Posterior cingulate gyrus (tissue), 11 donors: ENCODE results near the gene BEST1.
"Not testable (repeated sequence)": the region's sequence is repeated elsewhere in the genome, so short reads cannot be mapped to it uniquely, and the experiment has no call there.

Experiments used
- DNase-seq, 10 donors: peaks; one replicate each; pipeline versions ENCODE4 v3.0.0 to v3.0.0-alpha.2; 2020 to 2021; ENCODE audit warnings: mixed read lengths in 3 of 10
- intact Hi-C: fragments of 100-400 bp; cut with DNase I; formaldehyde crosslinking; loops from one replicate; pipeline ENCODE4 v1.15.1; 2023

BEST1 gene

DNA sequence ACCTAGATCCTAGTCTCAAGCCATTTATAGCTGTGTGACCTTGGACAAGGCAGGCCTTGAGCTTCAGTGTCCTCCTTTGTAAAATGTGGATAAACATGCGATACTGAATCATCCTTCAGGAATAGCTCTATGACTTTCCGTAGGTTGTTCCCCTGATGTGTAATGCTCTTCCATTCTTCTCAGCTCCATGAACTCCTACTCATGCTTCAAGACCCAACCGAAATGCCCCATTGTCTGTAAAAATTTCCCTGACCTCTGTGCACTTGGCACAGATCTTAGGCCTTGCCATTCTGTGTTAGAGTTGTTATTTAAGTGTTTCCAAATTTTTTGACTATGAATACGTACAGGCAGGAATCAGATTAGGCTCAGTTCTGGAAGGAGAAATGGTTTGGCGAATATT, 3.3 kb upstream of the BEST1 start:
- no peak for DNase-seq
- intact Hi-C loops: loop anchor here (1.0 to 5.0 kb wide), 4 partner anchors 50 to 150 kb away; no protein-coding TSS in a partner anchor

DNA sequence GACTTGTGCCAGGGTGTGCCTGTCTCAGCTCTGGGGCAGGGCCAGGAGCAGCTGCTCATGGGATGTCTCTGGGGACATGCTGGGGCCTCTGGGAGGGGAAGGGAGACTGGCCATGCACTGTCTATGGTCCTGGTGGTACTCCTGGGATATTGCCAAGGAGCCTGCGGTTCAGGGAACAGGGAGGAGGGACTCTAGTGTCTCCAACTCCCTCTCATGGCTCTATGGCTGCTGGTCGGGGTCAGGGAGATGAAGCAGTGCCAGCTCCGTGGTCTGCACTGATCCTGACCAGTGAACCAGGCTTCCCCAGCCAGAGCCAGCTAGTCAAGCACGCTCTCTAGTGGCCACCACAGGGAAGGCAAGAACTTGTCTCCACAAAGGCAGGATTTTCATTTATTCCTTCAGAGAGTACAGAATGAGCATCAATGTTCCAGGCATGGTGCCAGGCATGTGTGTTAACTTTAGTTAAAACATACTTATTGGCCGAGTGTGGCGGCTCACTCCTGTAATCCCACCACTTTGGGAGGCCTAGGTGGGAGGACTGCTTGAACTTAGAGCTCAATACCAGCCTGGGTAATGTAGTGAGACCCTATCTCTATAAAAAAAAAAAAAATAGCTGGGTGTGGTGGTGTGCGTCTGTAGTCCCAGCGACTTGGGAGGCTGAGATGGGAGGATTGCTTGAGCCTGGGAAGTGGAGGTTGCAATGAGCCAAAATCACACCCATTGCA, 2.5 kb upstream of the BEST1 start:
- intact Hi-C loops: loop anchor here (1.0 to 5.0 kb wide), 5 partner anchors 19 to 151 kb away; partner anchors contain the start of gene FTH1
- DNase-seq: peak; percentile 74 to 98 (median 90)

DNA sequence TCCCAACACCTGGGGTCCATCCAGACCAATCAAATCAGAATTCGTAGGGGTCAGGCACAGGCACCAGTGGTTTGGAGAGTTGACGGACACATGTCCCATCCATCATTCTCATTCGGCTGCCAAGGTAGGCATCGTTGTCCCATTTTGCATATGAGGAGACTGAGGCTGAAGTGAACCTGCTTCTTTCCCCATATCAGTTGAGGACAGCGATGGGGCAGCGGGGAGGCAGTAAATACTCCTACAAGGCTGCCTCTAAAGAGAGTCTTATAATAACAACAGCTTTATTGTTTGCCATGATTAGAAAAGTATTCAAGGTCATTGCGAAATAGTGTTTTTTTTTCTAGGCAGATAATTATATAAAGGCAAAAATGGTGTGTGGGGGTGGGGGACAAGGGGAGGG, 1.6 kb upstream of the BEST1 start:
- intact Hi-C loops: loop anchor here (2.0 to 5.0 kb wide), 2 partner anchors 18 to 134 kb away; partner anchors contain the start of gene FTH1
- DNase-seq: no peak

DNA sequence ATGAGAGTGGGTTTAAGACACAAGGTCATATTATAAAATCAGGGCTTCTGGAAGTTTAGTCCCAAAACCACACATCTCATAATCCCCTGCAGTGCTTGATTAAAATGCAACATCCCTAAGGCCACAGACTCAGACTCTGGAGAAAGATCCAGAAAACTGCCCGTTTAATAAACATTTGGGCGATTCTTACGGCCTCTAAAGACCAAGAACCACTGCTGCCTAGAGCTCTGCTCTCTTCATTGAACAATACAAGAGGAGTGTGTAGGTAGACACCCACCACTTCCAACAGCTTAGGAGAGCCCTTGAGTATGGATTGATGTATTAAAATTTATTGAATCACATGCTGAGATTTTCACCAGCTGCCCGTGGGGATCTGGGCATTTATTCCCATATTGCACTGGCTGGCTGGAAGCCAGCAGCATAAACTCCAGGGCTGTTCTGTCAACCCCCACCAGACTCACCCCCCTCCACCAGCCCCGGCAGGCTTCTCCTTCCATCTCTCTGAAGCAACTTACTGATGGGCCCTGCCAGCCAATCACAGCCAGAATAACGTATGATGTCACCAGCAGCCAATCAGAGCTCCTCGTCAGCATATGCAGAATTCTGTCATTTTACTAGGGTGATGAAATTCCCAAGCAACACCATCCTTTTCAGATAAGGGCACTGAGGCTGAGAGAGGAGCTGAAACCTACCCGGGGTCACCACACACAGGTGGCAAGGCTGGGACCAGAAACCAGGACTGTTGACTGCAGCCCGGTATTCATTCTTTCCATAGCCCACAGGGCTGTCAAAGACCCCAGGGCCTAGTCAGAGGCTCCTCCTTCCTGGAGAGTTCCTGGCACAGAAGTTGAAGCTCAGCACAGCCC, 749 bp upstream of the BEST1 start:
- DNase-seq: peak; percentile 87 to 99 (median 92)
- intact Hi-C loops: loop anchor here (2.0 to 5.0 kb wide), 2 partner anchors 17 to 133 kb away; partner anchors contain the start of gene FTH1

DNA sequence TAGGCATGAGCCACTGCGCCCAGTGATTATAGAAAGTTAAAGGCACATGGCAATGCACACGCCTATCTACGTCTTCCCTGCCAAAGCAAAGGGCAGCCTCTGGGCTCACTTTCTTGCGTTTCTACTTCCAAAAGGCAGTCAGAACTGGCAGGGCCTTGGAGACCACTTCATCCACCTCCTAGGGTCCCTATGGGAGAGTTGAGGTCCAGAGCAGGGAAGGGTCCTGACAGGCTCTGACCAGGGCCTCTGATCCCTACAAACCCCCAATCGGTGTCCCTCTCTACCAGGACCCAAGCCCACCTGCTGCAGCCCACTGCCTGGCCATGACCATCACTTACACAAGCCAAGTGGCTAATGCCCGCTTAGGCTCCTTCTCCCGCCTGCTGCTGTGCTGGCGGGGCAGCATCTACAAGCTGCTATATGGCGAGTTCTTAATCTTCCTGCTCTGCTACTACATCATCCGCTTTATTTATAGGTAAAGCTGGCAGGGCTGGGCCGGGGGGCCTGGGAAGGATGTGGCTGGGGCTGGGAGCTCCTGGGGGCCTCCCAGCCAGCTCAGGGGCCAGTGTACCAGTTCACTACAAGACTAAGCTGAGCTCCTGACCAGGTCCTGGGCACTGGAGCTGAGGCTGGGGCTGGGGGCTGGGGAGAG, 1.5 kb downstream of the BEST1 start:
- DNase-seq: no peak
- intact Hi-C loops: no loop called here

DNA sequence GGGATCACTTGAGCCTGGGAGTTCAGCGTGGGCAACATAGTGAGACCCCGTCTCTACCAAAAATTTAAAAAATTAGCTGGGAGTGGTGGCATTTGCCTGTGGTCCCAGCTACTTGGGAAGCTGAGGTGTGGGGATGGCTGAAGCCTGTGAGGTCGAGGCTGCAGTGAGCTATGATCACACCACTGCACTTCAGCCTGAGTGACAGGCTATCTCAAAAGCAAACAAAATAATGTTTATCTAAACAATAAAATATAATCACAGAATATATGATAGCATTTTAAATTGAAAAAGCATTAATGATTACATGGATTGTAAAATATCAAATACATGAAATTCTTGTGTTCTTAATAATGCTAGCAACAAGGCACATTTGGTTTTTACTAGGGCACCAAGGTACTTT, 2.7 kb downstream of the BEST1 start:
- DNase-seq: no peak
- intact Hi-C loops: no loop called here

DNA sequence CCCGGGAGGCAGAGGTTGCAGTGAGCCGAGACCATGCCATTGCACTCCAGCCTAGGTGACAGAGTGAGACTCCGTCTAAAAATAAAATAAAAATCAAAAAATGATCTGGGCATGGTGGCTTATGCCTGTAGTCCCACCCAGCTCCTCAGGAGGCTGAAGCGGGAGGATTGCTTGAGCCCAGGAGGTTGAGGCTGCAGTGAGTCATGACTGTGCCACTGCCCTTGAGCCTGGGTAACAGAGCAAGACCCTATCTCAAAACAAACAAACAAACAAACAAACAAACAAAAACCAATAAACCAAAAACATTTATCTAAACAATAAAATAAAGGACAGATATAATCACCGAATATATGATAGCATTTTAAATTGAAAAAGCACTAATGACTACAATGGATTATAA, 3.5 kb downstream of the BEST1 start:
- intact Hi-C loops, DNase-seq: not testable (repeated sequence)

DNA sequence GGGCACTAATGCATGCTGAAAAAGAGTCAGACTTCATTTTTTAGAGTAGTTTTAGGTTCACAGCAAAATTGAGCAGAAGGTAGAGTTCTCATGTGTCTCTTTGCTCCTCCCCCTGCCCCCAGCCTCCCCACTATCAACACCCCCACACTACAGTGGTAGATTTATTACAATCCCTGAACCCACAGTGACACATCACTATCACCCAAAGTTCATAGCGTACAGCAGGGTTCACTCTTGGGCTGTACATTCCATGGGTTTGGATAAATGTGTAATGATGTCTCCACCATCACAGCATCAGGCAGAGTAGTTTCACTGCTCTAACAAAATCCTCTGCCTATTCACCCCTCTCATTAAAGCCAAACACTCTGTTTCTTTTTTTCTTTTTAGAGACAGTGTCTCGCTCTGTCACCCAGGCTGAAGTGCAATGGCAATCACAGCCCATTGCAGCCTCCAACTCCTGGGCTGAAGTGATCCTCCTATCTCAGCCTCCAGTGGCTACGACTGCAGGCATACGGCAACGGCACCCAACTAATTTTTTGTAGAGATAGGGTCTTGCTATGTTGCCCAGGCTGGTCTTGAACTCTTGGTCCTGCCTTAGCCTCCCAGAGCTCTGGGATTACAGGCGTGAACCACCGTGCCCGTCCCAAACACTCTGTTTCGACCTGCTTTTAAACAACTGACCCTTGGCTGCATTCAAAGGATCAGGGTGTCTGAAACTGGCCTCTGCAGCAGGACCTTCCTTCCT, 4.1 kb downstream of the BEST1 start:
- no peak for DNase-seq
- intact Hi-C loops: no loop called here

DNA sequence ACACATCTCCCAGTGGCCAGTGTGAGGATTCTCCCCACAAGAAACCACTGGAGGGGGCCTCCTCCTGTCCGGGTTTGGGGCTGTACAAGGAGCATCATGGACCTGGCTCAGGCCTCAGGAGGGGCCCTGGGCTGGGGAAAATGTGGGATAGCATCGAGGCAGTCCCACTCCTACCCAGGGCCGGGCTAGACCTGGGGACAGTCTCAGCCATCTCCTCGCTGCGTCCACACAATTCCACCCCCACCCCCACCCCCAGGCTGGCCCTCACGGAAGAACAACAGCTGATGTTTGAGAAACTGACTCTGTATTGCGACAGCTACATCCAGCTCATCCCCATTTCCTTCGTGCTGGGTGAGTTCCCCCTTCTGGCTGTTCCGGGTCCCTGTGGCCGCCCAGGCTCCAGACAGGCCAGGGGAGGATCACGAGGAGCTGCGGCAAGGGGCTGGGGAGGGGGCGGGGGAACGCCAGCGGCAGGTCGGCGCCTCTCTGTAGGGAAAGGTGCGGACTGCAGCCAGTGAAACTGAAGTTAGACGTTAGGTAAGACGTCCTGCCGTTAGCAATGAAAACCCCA, 4.8 kb downstream of the BEST1 start:
- intact Hi-C loops: no loop called here
- DNase-seq: peak in 3 of 10 donors; percentile 48 to 85 (median 79)

DNA sequence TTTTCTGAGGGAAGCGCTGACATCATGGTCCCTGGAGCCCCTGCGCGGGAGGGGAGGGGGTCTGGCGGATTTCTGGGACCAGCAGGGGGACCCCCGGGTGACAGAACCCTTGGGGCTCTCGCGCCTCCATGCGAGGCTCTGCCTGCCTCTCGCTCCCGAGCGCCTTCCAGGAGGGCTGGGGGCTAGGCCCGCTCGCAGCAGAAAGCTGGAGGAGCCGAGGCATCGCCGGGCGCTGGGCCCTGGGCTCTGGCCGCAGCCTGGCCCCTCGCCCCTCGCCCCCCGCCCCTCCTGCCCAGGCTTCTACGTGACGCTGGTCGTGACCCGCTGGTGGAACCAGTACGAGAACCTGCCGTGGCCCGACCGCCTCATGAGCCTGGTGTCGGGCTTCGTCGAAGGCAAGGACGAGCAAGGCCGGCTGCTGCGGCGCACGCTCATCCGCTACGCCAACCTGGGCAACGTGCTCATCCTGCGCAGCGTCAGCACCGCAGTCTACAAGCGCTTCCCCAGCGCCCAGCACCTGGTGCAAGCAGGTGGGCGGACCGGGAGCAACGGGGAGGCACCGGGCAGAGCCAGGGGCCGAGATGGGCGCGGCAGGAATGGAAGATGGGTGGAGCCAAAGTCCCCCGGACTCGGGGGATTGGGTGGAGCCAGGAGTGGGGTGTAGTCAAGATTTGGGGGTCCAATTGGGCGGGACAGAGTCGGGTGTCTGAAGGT, 5.4 kb downstream of the BEST1 start:
- DNase-seq: peak in 2 of 10 donors; percentile 77 to 82
- intact Hi-C loops: no loop called here

DNA sequence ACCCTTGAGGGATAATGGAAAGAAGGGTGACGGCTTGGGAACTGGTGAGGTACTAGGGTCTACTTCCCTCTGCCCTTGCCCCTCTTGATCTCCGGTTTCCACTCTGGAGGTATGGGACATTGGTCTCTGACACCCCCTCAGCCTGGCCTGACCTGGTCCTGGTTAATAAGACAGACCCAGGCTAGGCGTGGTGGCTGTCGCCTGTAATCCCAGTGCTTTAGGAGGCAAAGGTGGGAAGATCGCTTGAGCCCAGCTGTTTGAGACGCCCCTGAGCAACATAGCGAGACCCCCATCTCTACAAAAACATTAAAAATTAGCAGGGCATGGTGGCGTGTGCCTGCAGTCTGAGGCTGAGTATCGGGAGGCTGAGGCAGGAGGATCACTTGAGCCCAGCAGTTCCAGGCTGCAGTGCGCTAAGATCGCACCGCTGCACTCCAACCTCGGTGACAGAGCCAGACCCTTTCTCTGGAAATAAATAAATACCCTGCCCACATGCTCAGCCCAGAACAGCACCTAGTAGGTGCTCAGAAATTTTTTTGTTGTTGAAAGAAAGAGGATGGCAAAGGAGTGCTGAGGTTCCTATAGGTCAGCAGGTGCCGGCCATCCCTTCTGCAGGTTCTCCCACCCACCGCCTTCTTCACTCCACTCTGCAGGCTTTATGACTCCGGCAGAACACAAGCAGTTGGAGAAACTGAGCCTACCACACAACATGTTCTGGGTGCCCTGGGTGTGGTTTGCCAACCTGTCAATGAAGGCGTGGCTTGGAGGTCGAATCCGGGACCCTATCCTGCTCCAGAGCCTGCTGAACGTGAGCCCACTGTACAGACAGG, 6.3 kb downstream of the BEST1 start:
- DNase-seq: no peak
- intact Hi-C loops: no loop called here

DNA sequence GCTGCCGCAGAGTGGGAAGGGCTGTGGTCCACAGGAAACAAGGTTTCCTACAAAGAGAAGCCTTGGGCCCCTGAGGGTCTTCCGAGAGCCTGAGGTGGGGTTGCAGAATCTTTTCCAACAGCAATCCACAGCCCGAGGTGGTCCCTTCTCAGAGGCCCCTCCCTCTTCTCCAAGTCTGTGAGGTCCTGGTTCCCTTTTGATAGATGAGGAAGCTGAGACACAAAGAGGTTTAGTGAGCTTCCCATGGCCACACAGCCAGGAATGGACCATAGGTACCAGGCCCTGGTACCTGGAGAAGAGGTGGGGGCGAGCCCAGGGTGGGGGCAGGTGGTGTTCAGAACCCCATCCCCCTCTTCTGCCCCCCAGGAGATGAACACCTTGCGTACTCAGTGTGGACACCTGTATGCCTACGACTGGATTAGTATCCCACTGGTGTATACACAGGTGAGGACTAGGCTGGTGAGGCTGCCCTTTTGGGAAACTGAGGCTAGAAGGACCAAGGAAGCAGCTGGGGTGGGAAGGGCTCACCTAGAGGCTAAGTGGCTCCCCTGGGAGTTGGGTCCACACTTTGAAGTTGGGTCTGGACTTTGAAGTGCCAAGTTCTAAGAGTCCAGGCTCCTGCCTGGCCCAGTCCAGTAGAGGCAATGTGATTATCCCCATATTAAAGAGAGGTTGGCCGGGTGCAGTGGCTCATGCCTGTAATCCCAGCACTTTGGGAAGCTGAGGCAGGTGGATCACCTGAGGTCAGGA, 7.0 kb downstream of the BEST1 start:
- no peak for DNase-seq
- intact Hi-C loops: no loop called here

DNA sequence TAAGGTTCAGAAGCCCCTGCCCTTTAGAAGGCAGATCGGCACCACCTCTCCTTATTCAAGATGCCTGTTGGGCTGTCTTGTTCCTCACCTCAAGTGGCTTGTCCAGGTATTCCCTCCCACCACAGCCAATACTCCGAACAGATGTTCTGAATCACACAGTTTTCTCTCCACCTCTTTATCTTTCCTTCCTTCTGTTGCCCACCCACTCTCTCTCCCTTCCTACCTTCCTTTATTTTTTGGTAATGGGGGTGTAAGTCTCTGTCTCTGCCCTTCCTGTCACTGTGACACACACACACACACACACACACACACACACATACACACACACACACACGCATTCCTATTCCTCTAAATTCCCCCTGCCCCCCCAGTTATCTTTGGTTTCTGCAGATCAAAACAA, 8.4 kb downstream of the BEST1 start:
- intact Hi-C loops: no loop called here
- DNase-seq: no peak

DNA sequence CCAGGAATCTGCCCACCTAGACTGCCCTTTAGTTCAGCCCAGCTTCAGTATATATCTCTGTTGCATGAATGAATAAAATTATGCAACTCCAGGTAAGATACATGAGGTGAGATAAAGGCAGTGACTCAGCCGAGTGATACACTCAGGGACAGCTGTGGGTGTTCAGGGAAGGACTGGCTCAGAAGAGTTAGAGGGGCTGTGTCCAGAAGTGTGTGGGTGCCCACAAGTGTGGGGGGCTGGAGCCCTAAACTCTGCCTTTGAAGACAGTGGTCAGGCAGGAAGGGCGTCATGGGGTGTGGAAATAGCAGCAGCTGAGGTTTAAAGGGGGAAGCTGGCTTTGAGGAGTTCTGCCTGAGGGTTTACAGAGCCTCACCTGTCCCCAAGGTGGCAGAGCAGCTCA, 9.0 kb downstream of the BEST1 start:
- DNase-seq: no peak
- intact Hi-C loops: no loop called here

DNA sequence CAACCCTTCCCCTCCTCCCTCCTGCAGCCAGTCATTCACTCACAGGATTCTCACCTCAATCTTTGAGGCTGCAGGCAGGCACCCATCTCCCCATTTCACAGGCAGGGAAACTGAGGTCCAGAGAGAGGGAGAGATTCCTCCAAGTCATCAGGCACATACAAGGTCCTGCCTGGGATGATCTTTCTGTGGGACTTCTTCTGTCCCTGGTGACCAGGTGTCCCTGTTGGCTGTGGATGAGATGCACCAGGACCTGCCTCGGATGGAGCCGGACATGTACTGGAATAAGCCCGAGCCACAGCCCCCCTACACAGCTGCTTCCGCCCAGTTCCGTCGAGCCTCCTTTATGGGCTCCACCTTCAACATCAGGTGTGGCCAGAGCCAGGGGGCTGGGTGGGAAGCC, 9.5 kb downstream of the BEST1 start:
- intact Hi-C loops: no loop called here
- DNase-seq: peak in 1 of 10 donors; percentile 57

DNA sequence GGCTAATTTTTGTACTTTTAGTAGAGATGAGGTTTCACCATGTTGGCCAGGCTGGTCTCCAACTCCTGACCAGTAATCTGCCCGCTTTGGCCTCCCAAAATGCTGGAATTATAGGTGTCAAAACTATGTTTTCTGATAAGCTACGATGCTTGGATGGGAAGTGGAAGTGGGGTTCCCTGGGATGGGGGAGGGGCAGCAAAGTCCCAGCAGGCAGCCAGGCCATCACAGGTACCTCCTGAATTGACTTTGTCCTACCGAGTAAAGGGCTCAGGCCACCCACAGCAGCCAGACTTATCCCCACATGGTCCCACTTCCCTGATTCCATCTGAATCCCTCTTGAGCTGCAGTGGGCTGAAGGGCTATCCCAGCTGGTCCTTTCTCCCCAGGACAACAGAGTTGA, 10.4 kb downstream of the BEST1 start:
- intact Hi-C loops: no loop called here
- DNase-seq: peak in 1 of 10 donors; percentile 47

DNA sequence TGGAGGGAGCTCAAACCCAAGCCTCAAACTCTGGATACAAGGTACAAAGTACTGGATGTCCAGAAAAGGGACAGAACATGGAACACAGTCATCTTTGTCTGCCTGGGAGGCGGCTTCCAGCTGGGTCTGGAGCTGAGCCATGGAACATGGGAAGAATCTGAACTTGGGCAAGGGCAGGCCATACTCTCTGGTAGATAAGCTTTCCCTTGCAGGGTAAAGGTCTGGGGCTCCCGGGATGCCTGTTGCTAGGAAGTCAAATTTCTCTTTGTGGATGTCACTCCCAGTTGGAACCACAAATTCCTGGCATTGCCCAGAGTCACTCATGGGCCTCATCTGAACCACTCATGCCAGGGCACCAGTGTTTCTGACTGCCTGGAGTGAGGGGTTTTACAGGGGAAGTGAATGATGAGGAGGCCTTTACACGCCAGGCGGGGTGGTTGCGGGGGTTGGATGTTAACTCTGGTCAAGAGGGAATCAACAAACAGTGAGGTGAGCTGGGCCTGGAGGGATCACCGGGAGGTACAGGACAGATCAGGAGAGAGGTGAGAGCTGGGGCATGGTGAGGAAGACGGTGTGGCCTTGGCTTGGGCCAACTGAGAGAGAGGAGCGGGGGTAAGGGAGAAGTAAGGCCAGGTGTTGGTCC, 11.5 kb downstream of the BEST1 start:
- DNase-seq: peak in 8 of 10 donors; percentile 48 to 96 (median 71)
- intact Hi-C loops: no loop called here
